ENCODE measurements around the gene ZCCHC24. TPM values are rescaled to one million over a fixed set of nuclear protein-coding genes. Genes with fewer than 3 reads are reported as not detected.

ZCCHC24 gene
- total RNA-seq, 1 experiment from 2014 or later = 3.1 TPM

DNA sequence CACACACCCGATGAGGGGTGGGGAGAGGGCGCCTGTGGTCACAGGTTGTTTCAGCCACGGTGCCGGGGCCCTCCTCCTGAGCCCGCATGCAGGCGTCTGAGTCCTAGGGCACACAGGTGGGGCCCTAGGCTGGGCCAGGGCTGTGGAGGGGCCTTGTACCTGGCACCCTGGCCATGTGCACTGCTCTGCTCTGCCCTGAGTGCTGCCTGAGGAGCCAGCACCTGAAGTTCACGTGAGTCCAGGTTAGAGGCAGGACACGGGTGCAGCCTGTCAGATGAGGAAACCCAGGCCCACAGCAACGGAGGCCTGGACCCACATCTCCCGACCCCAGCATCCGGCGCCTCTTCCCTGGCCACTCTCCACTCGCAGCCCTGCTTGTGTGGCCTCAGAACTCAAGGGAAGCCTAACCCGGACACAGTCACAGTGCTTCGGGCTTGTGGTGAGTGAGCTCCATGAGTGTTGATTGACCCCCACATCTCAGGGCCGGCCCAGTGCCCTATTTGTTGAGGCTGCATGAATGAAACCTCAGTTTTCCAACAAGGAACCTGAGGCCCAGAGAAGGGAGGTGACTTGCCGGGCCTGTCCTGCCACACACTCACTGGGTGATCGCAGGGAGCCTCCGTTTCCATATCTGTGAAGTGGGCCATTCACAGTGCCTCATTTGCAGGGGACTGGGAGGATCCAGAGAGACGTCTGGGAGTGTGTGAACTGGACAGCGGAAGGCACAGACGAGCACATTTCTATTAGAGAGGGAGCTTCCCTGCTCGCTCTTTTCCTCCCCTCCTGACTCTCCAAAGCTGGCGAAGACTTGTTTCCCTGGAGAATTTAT is 58.6 kb downstream of the ZCCHC24 start:
- POLR2A ChIA-PET = no interaction called here
- no TSS peak for BruUV-seq (replicated peaks)
- Mint-ChIP-seq H3K4me1 (ENCODE audit: low read depth, unreplicated experiment) (no peaks in the 10 kb centered on the region), H3K4me3 (ENCODE audit: unreplicated experiment) (no peak overlapping the region), H3K27ac (ENCODE audit: unreplicated experiment) (no peak overlapping the region), H3K27me3 (ENCODE audit: insufficient read depth, unreplicated experiment) (no peaks in the 10 kb centered on the region), H3K9me3 (ENCODE audit: unreplicated experiment) (no peaks in the 10 kb centered on the region), H3K36me3 (ENCODE audit: insufficient read depth, unreplicated experiment) (no peaks in the 10 kb centered on the region)
- H3K36me3 ChIP-seq (ENCODE audit: control insufficient read depth, insufficient read depth, low read length) = no peaks in the 10 kb centered on the region
- no peaks in the 10 kb centered on the region for H3K4me1 ChIP-seq
- no peak for TF ChIP-seq CTCF (IDR thresholded peaks at IDR 0.05; ENCODE audit: insufficient read depth in 1 of 2, low read depth in 1 of 2, low read length in 1 of 2, severe bottlenecking in 1 of 2, unreplicated experiment in 1 of 2)
- peak in 1 of 2 experiments; percentile 22 for DNase-seq
- intact Hi-C loops (cut with micrococcal nuclease; ENCODE audit: unreplicated experiment) = loop anchor here (5.0 kb wide), 1 partner anchor 100 kb away; no protein-coding TSS in a partner anchor
- H3K27me3 ChIP-seq (replicated peaks; ENCODE audit: control insufficient read depth, insufficient read depth, low read length) = no peaks in the 10 kb centered on the region
- H3K4me3 ChIP-seq (ENCODE audit: low read depth, low read length) = no peak overlapping the region
- CTCF ChIA-PET = interaction anchor here (0.6 to 1.4 kb wide), 2 partner anchors 101 to 1853 kb away, joined by 3 to 4 read pairs; no protein-coding TSS in a partner anchor
- H3K9me3 ChIP-seq = no peaks in the 10 kb centered on the region

- DNase-seq = peak in 1 of 2 experiments; percentile 33
- H3K9me3 ChIP-seq = no peaks in the 10 kb centered on the region
- no peaks in the 10 kb centered on the region for H3K27me3 ChIP-seq (replicated peaks; ENCODE audit: control insufficient read depth, insufficient read depth, low read length)
- no peak overlapping the region for H3K4me3 Mint-ChIP-seq (ENCODE audit: unreplicated experiment)
- H3K4me1 Mint-ChIP-seq (ENCODE audit: low read depth, unreplicated experiment) = no peaks in the 10 kb centered on the region
- no peaks in the 10 kb centered on the region for H3K9me3 Mint-ChIP-seq (ENCODE audit: unreplicated experiment)
- no peaks in the 10 kb centered on the region for H3K36me3 ChIP-seq (ENCODE audit: control insufficient read depth, insufficient read depth, low read length)
- H3K4me3 ChIP-seq (ENCODE audit: low read depth, low read length) = no peak overlapping the region
- H3K27me3 Mint-ChIP-seq (ENCODE audit: insufficient read depth, unreplicated experiment) = no peaks in the 10 kb centered on the region
- no peak overlapping the region for H3K27ac Mint-ChIP-seq (ENCODE audit: unreplicated experiment)
- TF ChIP-seq CTCF (IDR thresholded peaks at IDR 0.05; ENCODE audit: insufficient read depth in 1 of 2, low read depth in 1 of 2, low read length in 1 of 2, severe bottlenecking in 1 of 2, unreplicated experiment in 1 of 2) = peak; percentile 21 to 39
- no peaks in the 10 kb centered on the region for H3K36me3 Mint-ChIP-seq (ENCODE audit: insufficient read depth, unreplicated experiment)
- no TSS peak for BruUV-seq (replicated peaks)
- H3K4me1 ChIP-seq = no peaks in the 10 kb centered on the region
- intact Hi-C loops (cut with micrococcal nuclease; ENCODE audit: unreplicated experiment) = loop anchor here (5.0 kb wide), 1 partner anchor 101 kb away; no protein-coding TSS in a partner anchor
- POLR2A ChIA-PET = no interaction called here
- CTCF ChIA-PET = no interaction called here
Observed at GRCh38 chr10:79385804-79386531, 59.5 kb downstream of the ZCCHC24 start.

GRCh38 chr10:79385392-79385795 is 60.0 kb downstream of the ZCCHC24 start:
- ChIA-PET CTCF (no interaction called here), POLR2A (no interaction called here)
- H3K36me3 ChIP-seq (ENCODE audit: control insufficient read depth, insufficient read depth, low read length) = no peaks in the 10 kb centered on the region
- no peaks in the 10 kb centered on the region for H3K4me1 Mint-ChIP-seq (ENCODE audit: low read depth, unreplicated experiment)
- no peak for DNase-seq
- no peak overlapping the region for H3K4me3 Mint-ChIP-seq (ENCODE audit: unreplicated experiment)
- no peaks in the 10 kb centered on the region for H3K27me3 Mint-ChIP-seq (ENCODE audit: insufficient read depth, unreplicated experiment)
- H3K36me3 Mint-ChIP-seq (ENCODE audit: insufficient read depth, unreplicated experiment) = no peaks in the 10 kb centered on the region
- no peaks in the 10 kb centered on the region for H3K27me3 ChIP-seq (replicated peaks; ENCODE audit: control insufficient read depth, insufficient read depth, low read length)
- intact Hi-C loops (cut with micrococcal nuclease; ENCODE audit: unreplicated experiment) = loop anchor here (5.0 kb wide), 1 partner anchor 102 kb away; no protein-coding TSS in a partner anchor
- H3K9me3 ChIP-seq = no peaks in the 10 kb centered on the region
- H3K4me1 ChIP-seq = no peaks in the 10 kb centered on the region
- H3K27ac Mint-ChIP-seq (ENCODE audit: unreplicated experiment) = no peak overlapping the region
- H3K4me3 ChIP-seq (ENCODE audit: low read depth, low read length) = no peak overlapping the region
- H3K9me3 Mint-ChIP-seq (ENCODE audit: unreplicated experiment) = no peaks in the 10 kb centered on the region
- BruUV-seq (replicated peaks) = no TSS peak
- no peak for TF ChIP-seq CTCF (IDR thresholded peaks at IDR 0.05; ENCODE audit: insufficient read depth in 1 of 2, low read depth in 1 of 2, low read length in 1 of 2, severe bottlenecking in 1 of 2, unreplicated experiment in 1 of 2)

Measured in Caco-2 (cell line).